Measurements from ENCODE around the gene RAB11FIP5. TPM values are rescaled to one million over a fixed set of nuclear protein-coding genes. Genes with fewer than 3 reads are reported as not detected.
A peak's percentile ranks its signal among the peaks of the same experiment; 100 is the strongest.

Gene RAB11FIP5
- polyA plus RNA-seq, 10 donors, result 12.3 to 17.8 (median 15.7) TPM

DNA sequence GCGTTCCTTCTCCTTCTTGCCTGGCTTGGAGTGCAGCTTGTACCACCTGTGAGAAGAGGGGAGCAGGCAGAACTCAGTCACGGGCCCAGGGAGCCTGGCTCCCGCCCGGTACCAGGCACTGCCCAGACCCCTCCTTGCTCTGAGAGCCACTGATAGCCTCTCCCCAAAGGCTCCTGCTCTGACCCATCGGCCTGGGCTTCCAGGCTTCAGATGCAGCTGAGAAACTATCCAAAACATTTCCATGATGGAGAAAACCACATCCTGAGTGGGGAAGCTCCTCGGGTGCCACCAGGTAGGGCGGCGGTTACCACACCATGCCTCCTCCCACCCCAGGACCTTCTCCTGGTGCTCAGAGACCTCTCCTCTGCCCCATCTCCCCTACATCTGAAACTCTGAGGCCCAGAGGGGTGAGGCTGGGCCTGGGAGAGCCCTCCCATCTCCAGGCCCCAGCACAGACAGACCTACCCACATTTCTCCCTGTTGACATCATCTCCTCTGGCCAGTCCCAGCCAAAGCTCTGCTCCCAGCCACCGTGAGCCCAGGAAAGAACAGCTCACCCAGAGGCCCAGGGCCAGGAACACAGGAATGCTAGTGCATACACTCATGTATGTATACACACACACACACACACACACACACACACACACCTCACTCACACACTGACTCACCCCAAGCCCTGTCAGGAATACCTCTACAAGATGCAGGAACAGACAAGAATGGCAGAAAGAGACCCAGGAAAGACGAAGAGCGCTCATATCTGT is 23.3 kb downstream of the RAB11FIP5 start:
- DNase-seq, result peak; percentile 74 to 97 (median 79)

DNA sequence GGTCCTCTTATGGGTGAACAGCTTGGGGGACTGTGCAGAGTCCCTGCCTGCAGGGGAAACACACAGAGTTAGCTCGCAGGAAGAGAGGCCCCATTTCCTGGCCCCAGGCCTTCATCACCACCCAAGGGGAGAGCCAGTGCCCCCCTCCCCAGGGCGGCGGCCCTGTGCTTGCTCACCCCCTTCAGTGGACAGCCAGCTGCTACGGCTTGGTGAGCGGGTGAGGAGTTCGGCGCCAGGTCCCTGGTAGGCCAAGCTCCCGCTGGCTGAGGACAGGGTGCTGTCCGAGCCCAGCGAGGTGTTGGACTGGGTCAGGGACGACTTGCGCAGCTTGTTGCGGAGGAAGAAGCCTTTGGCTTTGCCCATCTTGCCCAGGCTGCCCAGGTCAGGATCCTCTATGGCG is 24.0 kb downstream of the RAB11FIP5 start:
- no peak for DNase-seq

DNA sequence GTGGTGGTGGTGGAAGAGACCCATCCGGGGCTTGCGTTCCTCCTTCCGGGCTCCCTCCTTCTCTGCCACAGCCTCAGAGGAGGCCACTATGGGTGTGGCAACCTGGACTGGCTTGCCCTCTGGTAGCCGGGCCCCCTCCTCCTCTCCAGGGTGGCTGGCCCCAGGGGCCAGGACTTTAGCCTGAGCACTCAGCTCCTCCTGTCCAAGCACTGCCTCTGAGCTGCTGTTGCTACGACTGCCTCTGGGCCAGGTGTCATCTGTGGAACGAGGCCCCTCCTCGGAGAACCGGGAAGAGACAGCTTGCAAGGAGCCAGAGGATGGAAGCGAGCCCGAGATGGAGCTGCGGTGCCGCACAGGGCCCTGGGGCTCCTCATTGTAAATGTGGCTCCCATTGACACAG is 24.5 kb downstream of the RAB11FIP5 start:
- DNase-seq, result no peak

DNA sequence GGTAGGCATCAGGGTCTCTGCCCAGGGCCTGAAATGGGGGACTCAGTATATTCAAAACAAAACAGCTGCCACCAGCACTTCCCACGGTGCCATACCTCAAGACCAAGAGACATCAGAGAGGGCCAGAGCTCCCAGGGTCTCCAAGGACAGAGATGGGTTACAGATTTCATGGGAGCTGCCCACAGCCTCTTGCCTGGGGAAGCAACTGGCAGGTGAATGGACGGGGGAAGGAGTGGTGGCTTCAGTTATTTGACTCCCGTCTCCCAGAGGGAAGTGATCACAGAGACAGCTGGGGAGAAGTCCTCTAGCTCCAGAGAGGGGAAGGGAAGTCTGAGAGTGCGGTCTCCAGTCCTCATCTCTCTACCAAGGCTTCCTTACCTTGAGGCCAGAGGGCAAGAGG is 25.4 kb downstream of the RAB11FIP5 start:
- DNase-seq, result no peak

DNA sequence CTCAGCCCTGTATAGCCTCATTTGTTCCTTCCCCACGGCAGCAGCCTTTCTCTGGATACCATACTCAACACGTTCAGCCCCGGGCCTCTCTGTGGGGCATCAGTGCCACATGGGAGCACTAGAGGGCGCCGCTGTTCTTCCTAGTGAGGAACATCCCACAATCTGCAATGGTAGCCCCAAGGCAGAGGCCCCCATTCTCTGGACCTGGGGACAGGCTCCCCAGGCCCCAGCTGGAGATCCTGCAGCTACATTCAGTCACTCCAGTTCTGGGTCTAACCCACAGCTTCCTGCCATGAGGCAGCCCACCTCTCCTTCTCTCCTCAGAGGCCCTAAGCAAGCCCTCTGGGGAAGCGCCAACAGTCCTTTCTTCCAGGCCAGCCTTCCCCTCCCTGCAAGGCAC is 27.1 kb downstream of the RAB11FIP5 start:
- peak; percentile 43 to 82 (median 69) for DNase-seq

DNA sequence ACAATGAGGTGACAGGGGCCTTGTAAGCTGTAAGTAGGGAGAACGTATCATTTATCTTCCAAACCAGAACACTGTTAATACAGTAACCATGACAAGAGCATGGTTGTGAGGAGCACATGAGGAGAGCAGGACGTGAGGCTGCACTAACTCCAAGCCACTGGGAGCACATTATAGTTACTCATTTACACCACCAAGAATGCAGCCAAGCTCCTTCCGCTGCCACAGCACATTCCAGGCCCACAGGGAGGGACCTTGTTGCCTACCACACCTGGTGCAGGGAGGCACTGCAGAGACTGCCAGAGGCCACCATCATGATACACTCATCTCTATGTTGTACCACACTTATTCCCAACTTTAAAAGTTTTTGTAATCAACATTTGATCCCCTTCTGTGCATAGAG is 27.8 kb downstream of the RAB11FIP5 start:
- DNase-seq, result no peak

DNA sequence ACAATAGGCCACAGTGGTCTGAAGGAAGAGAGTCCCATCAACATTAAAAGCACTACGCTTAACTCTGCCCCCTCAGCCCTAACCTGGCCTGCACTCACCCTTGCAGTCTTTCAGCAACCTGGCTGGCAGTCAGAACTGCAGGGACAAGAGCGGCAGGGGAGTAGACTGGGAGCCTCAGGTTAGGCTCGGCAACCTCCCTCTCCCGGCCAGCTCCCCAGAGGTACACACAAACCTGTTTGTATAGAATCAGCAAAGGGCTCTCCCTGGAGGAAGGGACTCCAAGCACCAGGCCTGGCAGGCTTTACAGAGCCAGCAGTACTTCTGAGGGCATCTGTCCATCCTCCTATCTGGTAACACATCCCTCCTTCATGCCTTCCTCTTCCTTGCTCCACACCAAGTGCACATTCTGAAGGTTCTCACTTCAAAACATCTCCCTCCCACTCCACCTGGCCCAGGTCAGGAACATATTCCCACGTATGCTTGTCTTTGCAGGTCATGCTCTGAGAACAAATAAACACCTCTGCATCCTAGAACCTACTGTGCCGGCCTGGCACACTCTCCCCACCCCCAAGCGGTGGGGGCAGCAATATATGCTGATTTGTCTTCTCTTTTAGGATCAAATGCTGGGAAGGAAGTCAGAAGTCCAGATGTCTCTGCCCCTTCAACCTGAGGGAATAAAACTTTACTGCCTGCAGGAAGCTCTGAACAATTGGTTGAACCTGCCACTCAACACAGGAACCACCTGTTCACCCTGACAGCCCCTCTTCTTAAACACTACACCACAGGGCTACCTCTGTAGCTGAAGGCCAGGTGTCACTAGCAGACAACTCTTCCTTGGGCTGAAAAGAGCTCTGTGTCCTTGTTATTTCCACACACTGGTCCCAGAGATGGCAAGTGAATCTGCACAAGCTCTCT is 28.6 kb downstream of the RAB11FIP5 start:
- no peak for DNase-seq

DNA sequence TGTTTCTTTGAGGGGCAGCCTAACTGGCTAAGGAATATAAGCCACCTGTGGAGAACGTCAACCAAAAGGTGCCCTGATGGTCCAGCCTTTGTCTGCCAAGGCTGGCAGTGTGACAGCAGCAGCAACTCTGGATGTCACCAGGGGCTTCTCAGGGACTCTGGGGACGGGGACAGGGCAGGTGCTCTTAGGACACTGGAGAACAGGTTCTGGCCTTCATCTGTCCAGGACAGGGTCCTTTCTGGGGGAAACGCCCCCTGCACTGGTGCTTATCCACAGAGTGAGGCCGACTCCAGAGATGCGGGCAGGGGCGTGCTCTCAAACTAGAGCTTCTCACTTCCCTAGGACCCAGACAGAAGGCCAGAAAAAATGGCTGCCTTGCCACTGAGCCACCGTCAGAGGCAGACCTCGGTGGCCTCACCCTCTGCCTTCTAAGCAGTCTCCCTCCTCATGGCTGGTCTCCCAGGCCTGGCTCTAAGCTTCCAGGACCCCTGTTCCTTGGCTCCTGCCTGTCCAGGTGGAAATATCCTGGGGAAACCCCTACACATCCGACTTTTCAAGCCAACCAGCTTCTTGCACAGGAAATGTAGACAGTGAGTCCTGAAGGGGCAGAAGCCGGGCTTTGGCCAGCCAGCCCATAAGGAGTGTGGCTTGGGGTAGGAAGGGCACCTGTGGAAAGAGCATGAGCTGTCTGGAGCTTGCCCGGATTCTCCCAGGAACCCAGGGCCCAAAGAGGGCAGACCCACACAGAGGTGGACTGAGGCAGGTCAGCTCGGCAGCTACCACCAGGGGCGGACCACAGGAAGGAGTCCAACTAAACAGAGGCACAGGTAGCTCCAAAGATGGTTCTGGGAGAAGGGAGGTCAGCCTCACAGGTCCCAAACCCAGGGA is 30.0 kb downstream of the RAB11FIP5 start:
- no peak for DNase-seq

DNA sequence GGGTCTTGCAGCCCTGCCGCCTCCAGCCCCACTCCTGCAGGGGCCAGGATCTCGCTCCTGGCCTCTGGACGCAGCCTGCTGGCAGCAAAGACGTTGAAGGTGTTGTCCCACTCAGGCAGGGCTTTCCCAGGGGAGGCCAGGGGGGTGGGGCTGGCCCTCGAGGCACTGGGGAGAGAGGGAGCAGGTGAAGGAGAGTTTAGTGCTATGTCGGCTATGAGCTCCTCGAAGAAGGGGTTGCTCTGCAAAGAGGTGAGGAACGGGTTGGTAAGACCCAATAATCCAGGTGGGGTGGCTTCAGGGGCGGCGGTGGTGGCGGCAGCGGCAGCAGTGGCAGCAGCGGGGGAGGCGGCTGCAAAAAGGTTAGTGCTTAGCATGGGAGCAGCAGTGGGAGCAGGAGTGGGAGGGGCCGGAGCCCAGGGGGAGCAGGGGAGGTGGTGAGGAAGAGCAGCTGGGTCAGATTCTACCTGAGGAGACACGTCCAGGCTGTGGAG is 31.5 kb downstream of the RAB11FIP5 start:
- no peak for DNase-seq

DNA sequence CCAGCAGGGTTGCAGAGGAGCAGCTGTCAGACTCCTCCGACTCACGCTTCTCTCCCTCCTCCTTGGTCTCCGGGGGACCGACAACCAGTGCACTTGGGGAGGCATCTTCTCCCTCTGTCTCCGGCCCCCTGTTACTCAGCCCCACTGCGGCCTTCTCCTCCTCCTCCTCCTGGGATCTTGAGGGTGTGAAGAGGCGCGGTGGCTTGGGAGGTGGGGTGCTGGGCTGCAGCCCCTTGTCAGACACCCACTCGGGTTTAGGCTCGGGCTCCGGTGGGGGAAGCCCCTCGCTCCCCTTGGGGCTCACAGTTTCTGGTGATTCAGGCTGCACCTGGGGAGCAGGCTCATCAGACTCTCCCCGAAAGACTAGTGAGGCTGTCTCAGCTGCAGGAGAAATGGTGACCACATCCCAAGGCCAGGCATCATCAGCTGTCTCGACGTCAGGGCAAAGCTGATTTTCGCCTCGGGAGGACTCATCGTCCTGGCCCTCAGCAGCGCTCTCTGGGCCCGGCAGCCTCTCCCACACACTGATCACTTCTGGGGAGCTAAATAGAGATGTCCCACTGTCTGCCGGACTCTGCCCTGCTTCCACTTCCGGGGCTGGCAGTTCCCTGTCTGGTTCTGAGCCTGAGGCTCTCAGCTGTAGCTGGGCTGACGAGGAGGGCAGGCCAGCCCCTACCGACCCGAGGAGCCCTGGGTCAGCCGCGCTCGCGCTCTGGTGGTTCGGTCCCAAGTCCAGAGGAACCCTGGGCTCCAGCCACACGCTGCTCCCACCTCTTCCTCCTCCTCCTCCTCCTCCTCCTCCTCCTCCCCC is 32.2 kb downstream of the RAB11FIP5 start:
- no peak for DNase-seq

DNA sequence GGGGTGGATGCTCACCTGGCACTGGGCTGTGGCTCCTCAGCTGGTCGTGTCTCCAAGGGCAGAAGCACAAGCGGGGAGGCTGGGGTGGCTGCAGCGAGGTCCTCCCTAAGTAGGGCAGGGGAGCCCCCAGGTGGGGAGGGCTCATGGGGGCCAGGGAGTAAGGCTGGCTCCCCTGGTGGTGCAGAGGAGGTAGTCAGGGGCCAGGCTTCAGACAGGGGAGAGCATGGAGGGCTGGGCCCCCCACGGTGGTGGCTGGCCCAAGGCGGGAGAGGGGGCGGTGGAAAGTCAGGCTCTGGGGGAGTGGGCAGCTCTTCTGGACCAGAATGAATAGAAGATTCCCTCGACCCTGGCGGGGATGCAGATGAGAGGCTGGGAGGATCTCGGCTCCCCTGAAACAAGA is 33.1 kb downstream of the RAB11FIP5 start:
- no peak for DNase-seq

DNA sequence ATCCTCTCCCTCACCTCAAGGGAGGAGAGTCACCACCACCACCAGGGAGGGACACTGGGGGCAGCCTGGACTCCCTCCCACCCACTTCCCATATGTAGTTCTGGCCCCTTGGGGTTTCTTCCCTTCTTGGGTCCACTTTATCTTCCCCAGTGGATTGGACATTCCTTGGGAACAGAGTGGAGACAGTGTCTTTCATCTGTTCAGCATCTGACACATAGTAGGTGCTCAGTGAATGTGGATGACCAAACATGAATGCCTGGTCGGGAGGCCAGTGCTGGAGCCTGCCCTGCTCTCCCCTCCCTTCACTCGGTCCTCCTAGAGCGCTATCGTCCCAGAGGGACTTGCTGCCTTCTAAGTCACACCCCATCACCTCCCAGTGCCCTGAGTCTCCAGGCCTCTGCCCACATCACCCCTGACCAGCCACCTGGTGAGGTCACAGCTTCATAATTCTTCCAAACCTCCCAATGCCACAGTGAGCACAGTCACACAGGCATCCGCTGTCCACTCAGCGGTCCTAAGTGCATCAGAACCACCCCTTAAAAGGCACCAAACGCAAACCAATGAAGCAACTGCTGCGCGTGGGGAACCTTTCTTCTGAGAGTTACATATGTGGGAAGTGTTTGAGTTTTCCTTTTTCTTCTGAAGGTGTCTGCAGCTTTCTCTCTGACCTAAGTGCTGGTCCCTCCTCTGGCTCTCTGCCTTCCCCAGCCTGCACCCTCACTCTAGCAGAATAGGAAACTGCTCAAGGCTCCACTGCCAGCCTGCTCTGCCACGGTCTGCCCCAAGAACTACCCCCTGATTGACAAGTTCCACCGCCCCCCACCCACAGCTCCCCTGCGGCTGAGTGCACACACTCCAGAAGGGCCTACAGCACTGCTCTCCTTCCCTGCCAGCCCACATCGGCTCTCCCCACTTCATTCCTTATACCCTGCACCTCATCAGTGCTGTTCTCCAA is 34.0 kb downstream of the RAB11FIP5 start:
- DNase-seq, result no peak

DNA sequence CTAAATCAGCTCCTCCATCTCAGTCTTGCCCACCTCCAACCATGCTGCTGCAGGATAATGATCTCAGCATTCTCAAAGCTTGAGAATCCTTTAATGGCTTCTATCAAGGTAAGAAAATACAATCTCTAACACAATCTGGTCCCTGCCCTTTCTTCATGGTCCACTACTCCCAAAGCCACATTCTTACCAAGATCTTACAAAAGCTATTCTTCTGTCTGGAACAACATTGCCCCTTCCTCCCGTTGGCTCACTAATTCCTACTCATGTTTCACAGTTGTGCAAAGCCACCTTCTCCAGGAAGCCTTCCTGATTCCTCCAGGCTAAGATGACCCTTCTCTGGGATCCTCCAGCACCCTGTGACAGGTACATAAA is 35.3 kb downstream of the RAB11FIP5 start:
- DNase-seq, result no peak

DNA sequence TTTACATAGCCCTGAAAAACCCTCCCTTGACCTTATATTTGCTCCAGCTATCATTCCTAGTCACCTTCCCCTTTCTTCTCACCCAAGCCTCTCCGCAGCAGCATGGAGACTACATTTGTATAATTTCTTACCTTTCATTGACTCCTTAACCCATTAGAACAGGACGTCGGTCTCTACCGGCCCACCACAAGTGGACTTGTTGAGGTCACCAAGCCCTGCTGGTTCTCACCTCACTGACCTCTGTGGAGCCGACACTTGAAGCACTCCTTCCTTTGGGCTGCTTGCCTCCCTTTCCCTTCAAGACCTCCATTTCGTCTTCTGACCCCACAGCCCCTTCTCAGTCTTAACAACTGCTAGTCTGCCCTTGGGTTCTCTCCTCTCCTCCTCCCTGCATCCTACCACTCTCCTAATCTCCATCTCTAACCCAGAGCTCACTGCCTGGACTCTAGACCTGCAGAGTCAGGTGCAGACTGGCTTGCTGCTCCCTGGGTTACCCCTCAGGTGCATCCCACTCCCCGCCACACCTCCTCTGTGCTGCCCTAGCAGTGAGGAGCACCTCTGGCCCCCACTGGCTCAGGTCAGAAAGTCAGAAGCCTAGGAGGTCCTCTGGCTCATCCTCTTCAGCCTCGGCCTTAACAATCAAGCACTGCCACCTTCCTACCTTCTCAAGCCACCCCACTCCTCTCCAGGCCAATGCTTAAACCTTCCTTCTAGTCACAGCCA is 35.9 kb downstream of the RAB11FIP5 start:
- no peak for DNase-seq

DNA sequence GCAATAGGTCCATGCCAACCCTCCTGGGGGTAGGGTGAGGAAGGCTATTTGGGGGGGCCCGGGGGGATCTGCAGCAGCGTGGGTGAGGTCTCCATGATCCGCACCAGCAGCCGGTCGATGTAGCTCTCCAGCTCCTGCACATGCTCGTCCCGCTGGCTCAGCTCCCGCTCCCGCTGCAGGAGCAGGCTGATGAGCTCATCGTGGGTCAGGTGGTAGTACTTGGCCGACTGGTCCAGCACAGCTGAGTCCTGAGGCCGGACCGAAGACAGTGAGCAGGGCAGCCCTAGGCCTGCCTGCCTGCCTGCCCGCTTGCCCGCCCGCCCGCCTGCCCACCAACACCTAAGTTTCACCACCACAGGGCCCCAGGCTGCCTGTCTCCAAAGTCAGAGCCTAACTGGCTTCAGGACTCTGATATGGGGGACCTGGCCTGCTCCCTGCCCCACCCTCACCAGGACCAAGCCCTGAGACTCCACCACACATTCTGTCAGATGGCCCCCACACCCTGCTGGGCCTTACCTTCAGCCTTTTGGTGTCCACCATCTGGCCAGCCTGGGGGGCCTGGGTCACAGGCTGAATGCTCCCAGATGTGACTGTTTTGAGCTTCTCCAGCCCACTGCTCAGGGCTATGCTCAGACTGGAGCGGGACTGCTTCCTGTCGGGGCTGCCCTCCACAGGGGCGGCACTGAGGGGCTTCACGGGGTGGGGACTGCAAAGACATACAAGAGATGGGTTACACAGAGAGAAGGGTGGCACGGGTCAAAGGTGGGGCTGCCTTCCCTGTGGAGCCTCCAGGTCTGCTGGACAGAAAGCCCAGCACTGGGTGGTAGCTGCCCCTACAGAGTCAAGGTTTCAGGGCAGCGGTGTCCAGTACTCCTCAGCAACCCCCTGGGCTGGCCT is 37.0 kb downstream of the RAB11FIP5 start:
- DNase-seq, result peak; percentile 51 to 77 (median 75)

DNA sequence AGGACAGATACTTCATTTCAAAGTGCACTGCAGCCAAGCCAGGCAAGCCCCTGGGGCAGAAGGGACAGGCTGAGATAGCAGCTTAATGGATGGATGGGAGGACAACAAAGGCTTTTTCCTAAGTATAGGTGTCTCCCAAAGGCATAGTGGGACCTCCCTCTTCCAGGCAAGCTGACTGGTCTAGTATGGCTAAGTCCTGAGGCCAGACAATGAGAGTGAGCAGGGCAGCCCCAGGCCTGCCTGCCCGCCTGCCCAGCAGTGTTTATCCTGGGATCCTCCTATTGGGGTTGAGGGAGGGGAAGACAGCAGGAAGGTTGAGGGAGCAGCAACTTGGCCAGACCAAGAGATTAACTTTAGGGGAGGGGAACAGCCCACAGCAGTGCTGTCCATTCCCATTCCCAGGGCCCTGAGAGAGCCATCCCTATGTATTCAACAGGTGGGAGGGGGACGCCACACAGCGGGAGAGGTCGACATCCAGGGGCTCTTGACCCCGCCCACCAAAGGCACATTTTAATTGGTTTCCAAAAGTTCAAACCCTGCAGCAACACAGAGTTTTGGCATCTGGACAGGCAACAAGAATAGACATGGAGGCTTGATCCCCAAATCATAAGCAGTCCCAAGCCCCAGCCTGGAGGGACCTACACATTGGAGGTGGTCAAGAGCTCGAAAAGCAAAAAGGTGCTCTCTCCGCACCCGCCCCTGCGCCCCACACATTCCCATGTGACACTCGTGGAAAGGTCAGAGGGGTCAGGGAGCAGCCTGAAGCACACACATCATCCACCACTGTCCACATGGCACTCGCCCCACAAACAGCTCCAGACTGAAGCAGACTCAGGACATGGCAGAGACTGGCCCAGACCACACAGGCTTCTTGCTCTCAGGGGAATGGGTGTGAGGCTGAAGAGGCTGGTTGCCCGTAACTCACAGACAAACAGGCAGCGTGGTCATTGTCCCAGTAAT is 38.4 kb downstream of the RAB11FIP5 start:
- no peak for DNase-seq

DNA sequence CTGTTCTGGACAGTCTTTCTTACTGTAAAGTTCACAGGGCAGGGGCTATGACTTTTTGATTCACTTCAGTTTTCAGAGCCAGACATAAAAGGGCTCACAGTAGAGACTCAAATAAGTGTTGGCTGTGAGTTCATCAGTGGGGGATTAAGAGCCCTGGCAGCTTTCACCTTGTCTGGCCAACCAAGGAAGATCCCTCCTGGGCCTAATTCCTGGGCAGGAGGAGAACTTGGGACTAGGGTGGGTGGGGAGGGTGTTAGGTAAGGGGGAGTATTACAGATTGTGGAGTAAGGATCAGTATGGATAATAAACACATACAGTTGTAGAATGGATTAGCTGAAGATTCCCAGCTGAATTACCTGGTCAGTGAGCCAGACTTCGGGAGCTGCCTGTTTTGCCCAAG is 40.3 kb downstream of the RAB11FIP5 start:
- DNase-seq, result no peak
